SK-N-SH (cell line): ENCODE results near the gene MRPL58. TPM values are rescaled to one million over a fixed set of nuclear protein-coding genes. Genes with fewer than 3 reads are reported as not detected.

ENCODE experiments used
- CTCF ChIA-PET: fragments of 300-600, 350-600 bp; formaldehyde crosslinking; extraction: SDS; loops from one replicate; lab custom pipeline; 2021; lab: Yijun Ruan, JAX
- POLR2A ChIA-PET: fragments of 350-600 bp; sonication (Branson Sonifier 250); formaldehyde crosslinking; extraction: SDS; loops from one replicate; lab custom pipeline; 2020; ENCODE audit warnings: antibody characterized with exemption, inconsistent platforms; lab: Yijun Ruan, JAX
- DNase-seq: peaks from one replicate; pipeline ENCODE4 v3.0.0; 2012
- H2AFZ ChIP-seq: fragments of 200-600 bp; sonication (generic); 2 replicates; pipeline ENCODE4 v1.8.1; 2016; ENCODE audit warnings: antibody characterized with exemption, mild to moderate bottlenecking, low read depth
- H3F3A ChIP-seq: fragments of 200-600 bp; sonication (generic); replicated peaks from 2 replicates; pipeline ENCODE3; 2016; ENCODE audit warnings: antibody characterized with exemption, mild to moderate bottlenecking; ENCODE audit not compliant: insufficient read depth
- H3K27ac ChIP-seq, 2 experiments: fragments of 200-500 bp in 1 of 2; fragments of 200-600 bp in 1 of 2; sonication (Bioruptor generic) in 1 of 2; sonication (generic), shearing (Covaris generic) in 1 of 2; 2 replicates each; pipeline versions ENCODE4 v1.5.1 to v1.6.1; 2014 to 2016; ENCODE audit warnings: low read depth in 2 of 2, inconsistent platforms in 1 of 2, low read length in 1 of 2, mild to moderate bottlenecking in 1 of 2, mixed read lengths in 1 of 2
- H3K27me3 ChIP-seq: fragments of 200-600 bp; sonication (generic), shearing (Covaris generic); 2 replicates; pipeline ENCODE4 v1.6.1; 2016; ENCODE audit warnings: mixed run types; ENCODE audit not compliant: insufficient read depth
- H3K36me3 ChIP-seq, 2 experiments: fragments of 200-500 bp in 1 of 2; fragments of 200-600 bp in 1 of 2; sonication (Bioruptor generic) in 1 of 2; sonication (generic) in 1 of 2; replicated peaks in 1 of 2; 2 replicates each; pipeline versions ENCODE3 to v1.5.1; 2014 to 2016; ENCODE audit warnings: low read length in 1 of 2, mild to moderate bottlenecking in 1 of 2; ENCODE audit not compliant: insufficient read depth in 2 of 2, control insufficient read depth in 1 of 2
- H3K4me1 ChIP-seq, 2 experiments: fragments of 200-500 bp in 1 of 2; fragments of 200-600 bp in 1 of 2; sonication (Bioruptor generic) in 1 of 2; sonication (generic), shearing (Covaris generic) in 1 of 2; 2 replicates each; pipeline versions ENCODE4 v1.5.1 to v1.6.1; 2014 to 2016; ENCODE audit warnings: low read depth in 1 of 2, low read length in 1 of 2, mixed run types in 1 of 2; ENCODE audit not compliant: insufficient read depth in 2 of 2, control insufficient read depth in 1 of 2
- H3K4me2 ChIP-seq: fragments of 200-600 bp; sonication (generic), shearing (Covaris generic); 2 replicates; pipeline ENCODE4 v1.6.1; 2017; ENCODE audit warnings: mixed run types
- H3K4me3 ChIP-seq, 2 experiments: fragments of 200-500 bp in 1 of 2; fragments of 200-600 bp in 1 of 2; sonication (Bioruptor generic) in 1 of 2; sonication (generic), shearing (Covaris generic) in 1 of 2; 2 replicates each; pipeline versions ENCODE4 v1.5.1 to v1.8.1; 2014 to 2016; ENCODE audit warnings: low read depth in 2 of 2, inconsistent platforms in 1 of 2, low read length in 1 of 2, mild to moderate bottlenecking in 1 of 2, mixed read lengths in 1 of 2, moderate library complexity in 1 of 2
- H3K79me2 ChIP-seq: fragments of 200-600 bp; sonication (generic); 2 replicates; pipeline ENCODE4 v1.8.1; 2017; ENCODE audit warnings: mild to moderate bottlenecking; ENCODE audit not compliant: insufficient read depth
- H3K9ac ChIP-seq: fragments of 200-600 bp; sonication (generic); 2 replicates; pipeline ENCODE4 v1.6.1; 2017; ENCODE audit warnings: mixed run types
- H3K9me2 ChIP-seq: fragments of 200-600 bp; sonication (generic); 2 replicates; pipeline ENCODE4 v1.6.1; 2017; ENCODE audit warnings: mixed run types
- H3K9me3 ChIP-seq: fragments of 200-600 bp; sonication (generic); 2 replicates; pipeline ENCODE4 v1.6.1; 2017; ENCODE audit warnings: mixed run types, mild to moderate bottlenecking, moderate library complexity
- H4K20me1 ChIP-seq: fragments of 200-600 bp; sonication (generic); 2 replicates; pipeline ENCODE4 v1.6.1; 2017; ENCODE audit warnings: mild to moderate bottlenecking, mixed run types; ENCODE audit not compliant: insufficient read depth
- CHD2 ChIP-seq: fragments of 150-350 bp; IDR thresholded peaks from 2 replicates; pipeline ENCODE4 v1.6.1; 2018; ENCODE audit warnings: low read length; ENCODE audit not compliant: partially characterized antibody
- ELF1 ChIP-seq: IDR thresholded peaks from 2 replicates; pipeline ENCODE4 v1.4.0; 2012
- EP300 ChIP-seq, 2 experiments: IDR thresholded peaks; 2 replicates each; pipeline versions ENCODE4 v1.4.0 to v1.6.1; 2012; ENCODE audit warnings: borderline replicate concordance in 1 of 2, low read depth in 1 of 2, low read length in 1 of 2
- FOSL2 ChIP-seq: IDR thresholded peaks from 2 replicates; pipeline ENCODE4 v1.4.0; 2012; ENCODE audit warnings: low read depth, mild to moderate bottlenecking, moderate library complexity, borderline replicate concordance
- FOXJ3 ChIP-seq: sonication (generic); formaldehyde crosslinking; IDR thresholded peaks from 2 replicates; pipeline ENCODE4 v1.5.1; 2020; ENCODE audit warnings: mild to moderate bottlenecking, missing genetic modification reagents
- GABPA ChIP-seq: IDR thresholded peaks from 2 replicates; pipeline ENCODE4 v1.4.0; 2012; ENCODE audit warnings: low read depth, mild to moderate bottlenecking
- MXI1 ChIP-seq: IDR thresholded peaks from 2 replicates; pipeline ENCODE4 v1.6.1; 2012; ENCODE audit warnings: mild to moderate bottlenecking, low read depth, low read length, improper control_type of control experiment
- POLR2AphosphoS5 ChIP-seq: IDR thresholded peaks from 2 replicates; pipeline ENCODE4 v1.6.1; 2012; ENCODE audit warnings: low read depth, low read length
- SIN3A ChIP-seq: IDR thresholded peaks from 2 replicates; pipeline ENCODE4 v1.6.1; 2012; ENCODE audit warnings: low read depth, mild to moderate bottlenecking, low read length, moderate library complexity, borderline replicate concordance
- TAF1 ChIP-seq: IDR thresholded peaks from 2 replicates; pipeline ENCODE4 v1.6.1; 2012; ENCODE audit warnings: low read depth, mild to moderate bottlenecking, low read length, moderate library complexity, borderline replicate concordance
- WGBS: methylation state at CpG from one replicate; pipeline ENCODE4 v1.1.6; 2017; ENCODE audit warnings: low lambda C conversion rate; 5-methylcytosine and 5-hydroxymethylcytosine counted together
- polyA plus RNA-seq, 3 experiments: library from polyadenylated mRNA; depleted of rRNA; stranded (reverse); fragments of >200 nt; gene quantifications; 2 replicates each; pipeline ENCODE4 v1.2.3, GENCODE V29; 2012
- TF ChIP-seq, protein P1 (sequence below): IDR thresholded peaks from 2 replicates; pipeline ENCODE4 v1.6.1; 2012; ENCODE audit warnings: mild to moderate bottlenecking, low read depth, low read length, moderate library complexity

Gene MRPL58
- polyA plus RNA-seq, 1 of the 3 experiments (the other 2 are of a cell fraction): 87.3 TPM

DNA sequence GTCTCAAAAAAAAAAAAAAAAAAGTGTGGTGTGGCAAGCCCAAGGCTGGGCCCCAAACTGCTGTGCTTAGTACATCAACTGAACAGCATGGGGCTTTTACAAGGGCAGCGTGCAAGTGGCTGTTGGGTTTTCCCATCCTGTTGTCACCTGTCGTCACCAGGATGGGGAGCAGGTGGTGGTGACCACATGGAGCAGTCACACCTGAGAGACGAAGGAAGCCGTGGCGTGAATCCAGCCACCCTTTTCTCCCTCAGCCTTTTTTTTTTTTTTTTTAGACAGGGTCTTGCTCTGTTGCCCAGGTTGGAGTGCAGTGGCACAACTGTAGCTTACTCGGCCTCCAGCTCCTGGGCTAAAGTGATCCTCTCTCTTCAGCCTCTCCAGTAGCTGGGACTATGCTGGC, 4.1 kb upstream of the MRPL58 start:
- 93% methylated on average over 6 of the region's 6 CpGs for WGBS
- POLR2A ChIA-PET: interaction anchor here (1.0 to 5.3 kb wide), 2 partner anchors 9 to 19 kb away, joined by 4 to 23 read pairs; no protein-coding TSS in a partner anchor
- Histone ChIP-seq H3K9me3 (no peaks in the 10 kb centered on the region), H3K9me2 (no peaks in the 10 kb centered on the region), H3K4me3 (no peak overlapping the region), H4K20me1 (no peaks in the 10 kb centered on the region), H3K4me1 (peaks cover 11 to 21% of the 10 kb centered on the region in 2 experiments; a peak in 3 of 4 replicates), H3K4me2 (no peak overlapping the region), H3K9ac (no peak overlapping the region), H3K27me3 (no peaks in the 10 kb centered on the region), H3K79me2 (peaks cover 6% of the 10 kb centered on the region), H3K27ac (no peak overlapping the region), H2AFZ (no peak overlapping the region), H3K36me3 (peaks cover 0 to 10% of the 10 kb centered on the region in 2 experiments), H3F3A (peaks cover 16% of the 10 kb centered on the region)
- TF ChIP-seq GABPA: no peak
- no peak for TF ChIP-seq MXI1
- TF ChIP-seq POLR2AphosphoS5: no peak
- no peak for TF ChIP-seq ELF1
- TF ChIP-seq CHD2: no peak
- no peak for TF ChIP-seq FOSL2
- TF ChIP-seq FOXJ3 (CRISPR knock-in tag): no peak
- TF ChIP-seq TAF1: no peak
- no peak for DNase-seq
- CTCF ChIA-PET: interaction anchor here (0.6 to 19.8 kb wide), 8 partner anchors 10 to 471 kb away, joined by 3 to 295 read pairs (median 4); partner anchors contain the start of genes CDR2L and OTOP2

DNA sequence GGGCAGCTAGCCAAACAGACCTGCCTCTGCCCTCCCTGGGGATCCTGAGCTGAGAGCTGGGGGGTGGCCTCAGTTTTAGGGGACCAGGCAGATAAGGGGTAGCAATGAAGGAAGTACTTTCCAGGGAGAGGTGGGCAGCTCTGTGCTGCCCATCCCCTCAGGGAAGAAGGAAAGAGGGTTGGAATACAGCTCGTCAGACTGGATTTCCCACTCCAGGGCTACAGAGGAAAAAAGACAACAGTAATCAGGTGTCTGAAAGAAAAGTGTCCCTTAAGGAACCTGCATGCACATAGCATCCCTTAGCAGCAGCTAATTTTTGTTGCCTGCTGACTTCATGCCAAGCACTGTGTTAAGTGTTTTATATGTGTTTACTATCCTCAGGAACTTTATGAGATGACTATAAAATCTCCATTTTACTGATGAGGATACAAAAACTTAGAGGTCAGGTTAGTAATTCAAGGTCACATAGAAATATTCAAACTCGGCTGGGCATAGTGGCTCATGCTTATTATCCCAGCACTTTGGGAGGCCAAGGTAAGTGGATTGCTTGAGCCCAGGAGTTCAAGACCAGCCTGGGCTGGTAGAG, 3.2 kb upstream of the MRPL58 start:
- ChIA-PET CTCF (interaction anchor here (0.6 to 19.8 kb wide), 7 partner anchors 11 to 472 kb away, joined by 3 to 295 read pairs (median 31); partner anchors contain the start of genes CDR2L, OTOP2 and USH1G), POLR2A (interaction anchor here (1.0 to 4.3 kb wide), 2 partner anchors 10 to 19 kb away, joined by 4 to 197 read pairs; partner anchors contain the start of gene CDR2L)
- H3K79me2 ChIP-seq: peaks cover 15% of the 10 kb centered on the region
- H3K4me1 ChIP-seq: peaks cover 17 to 26% of the 10 kb centered on the region in 2 experiments; a peak in 3 of 4 replicates
- H4K20me1 ChIP-seq: no peaks in the 10 kb centered on the region
- H3F3A ChIP-seq: peaks cover 16% of the 10 kb centered on the region
- DNase-seq: no peak
- no peak overlapping the region; a peak in 1 of 4 replicates for H3K27ac ChIP-seq
- no peaks in the 10 kb centered on the region for H3K27me3 ChIP-seq
- no peaks in the 10 kb centered on the region for H3K9me3 ChIP-seq
- H3K36me3 ChIP-seq: peaks cover 0 to 2% of the 10 kb centered on the region in 2 experiments
- no peak overlapping the region for H3K4me3 ChIP-seq
- H3K4me2 ChIP-seq: no peak overlapping the region
- TF ChIP-seq POLR2AphosphoS5 (no peak), GABPA (no peak), SIN3A (no peak), EP300 (IDR thresholded peaks at IDR 0.05; ENCODE audit: borderline replicate concordance in 1 of 2, low read depth in 1 of 2, low read length in 1 of 2) (no peak)
- TF ChIP-seq, protein P1, sequence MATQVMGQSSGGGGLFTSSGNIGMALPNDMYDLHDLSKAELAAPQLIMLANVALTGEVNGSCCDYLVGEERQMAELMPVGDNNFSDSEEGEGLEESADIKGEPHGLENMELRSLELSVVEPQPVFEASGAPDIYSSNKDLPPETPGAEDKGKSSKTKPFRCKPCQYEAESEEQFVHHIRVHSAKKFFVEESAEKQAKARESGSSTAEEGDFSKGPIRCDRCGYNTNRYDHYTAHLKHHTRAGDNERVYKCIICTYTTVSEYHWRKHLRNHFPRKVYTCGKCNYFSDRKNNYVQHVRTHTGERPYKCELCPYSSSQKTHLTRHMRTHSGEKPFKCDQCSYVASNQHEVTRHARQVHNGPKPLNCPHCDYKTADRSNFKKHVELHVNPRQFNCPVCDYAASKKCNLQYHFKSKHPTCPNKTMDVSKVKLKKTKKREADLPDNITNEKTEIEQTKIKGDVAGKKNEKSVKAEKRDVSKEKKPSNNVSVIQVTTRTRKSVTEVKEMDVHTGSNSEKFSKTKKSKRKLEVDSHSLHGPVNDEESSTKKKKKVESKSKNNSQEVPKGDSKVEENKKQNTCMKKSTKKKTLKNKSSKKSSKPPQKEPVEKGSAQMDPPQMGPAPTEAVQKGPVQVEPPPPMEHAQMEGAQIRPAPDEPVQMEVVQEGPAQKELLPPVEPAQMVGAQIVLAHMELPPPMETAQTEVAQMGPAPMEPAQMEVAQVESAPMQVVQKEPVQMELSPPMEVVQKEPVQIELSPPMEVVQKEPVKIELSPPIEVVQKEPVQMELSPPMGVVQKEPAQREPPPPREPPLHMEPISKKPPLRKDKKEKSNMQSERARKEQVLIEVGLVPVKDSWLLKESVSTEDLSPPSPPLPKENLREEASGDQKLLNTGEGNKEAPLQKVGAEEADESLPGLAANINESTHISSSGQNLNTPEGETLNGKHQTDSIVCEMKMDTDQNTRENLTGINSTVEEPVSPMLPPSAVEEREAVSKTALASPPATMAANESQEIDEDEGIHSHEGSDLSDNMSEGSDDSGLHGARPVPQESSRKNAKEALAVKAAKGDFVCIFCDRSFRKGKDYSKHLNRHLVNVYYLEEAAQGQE: no peak
- H3K9ac ChIP-seq: no peak overlapping the region
- no peak overlapping the region for H2AFZ ChIP-seq
- 90% methylated on average over 2 of the region's 2 CpGs for WGBS
- H3K9me2 ChIP-seq: no peaks in the 10 kb centered on the region
